ENCODE data around the gene NUP93. TPM values are rescaled to one million over a fixed set of nuclear protein-coding genes. Genes with fewer than 3 reads are reported as not detected.
A peak's percentile ranks its signal among the peaks of the same experiment; 100 is the strongest.

NUP93 gene
- total and polyA plus RNA-seq, 5 experiments from 2014 or later, result 66.6 to 104 (median 82.5) TPM

DNA sequence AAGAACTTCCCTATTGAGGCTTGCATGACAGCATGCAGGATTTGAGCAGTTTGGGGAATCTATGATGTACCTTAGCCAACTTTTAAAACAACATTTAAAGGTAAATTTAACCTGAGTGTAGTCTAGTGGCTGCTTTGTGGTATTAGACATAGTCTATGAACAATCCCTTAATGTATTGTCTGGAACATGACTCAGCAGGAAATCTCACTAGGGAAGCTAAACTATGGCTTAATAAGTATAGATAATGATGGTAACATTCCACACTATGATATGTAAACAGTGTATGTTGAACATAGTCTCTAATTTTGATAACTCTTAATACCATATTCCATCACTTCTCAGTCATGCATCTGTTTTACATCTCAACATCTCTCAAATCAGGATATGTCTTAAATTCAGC is 83.0 kb downstream of the NUP93 start:
- POLR2A ChIA-PET, result interaction anchor here (1.0 to 1.2 kb wide), 2 partner anchors 12 to 19 kb away, joined by 3 to 4 read pairs; no protein-coding TSS in a partner anchor
- Mint-ChIP-seq H3K27ac (no peak overlapping the region), H3K27me3 (no peaks in the 10 kb centered on the region), H3K36me3 (peaks cover 0 to 20% (median 2%) of the 10 kb centered on the region in 3 donors), H3K4me3 (no peak overlapping the region), H3K4me1 (no peaks in the 10 kb centered on the region), H3K9me3 (no peaks in the 10 kb centered on the region)
- no peak for DNase-seq
- ATAC-seq, result no peak

DNA sequence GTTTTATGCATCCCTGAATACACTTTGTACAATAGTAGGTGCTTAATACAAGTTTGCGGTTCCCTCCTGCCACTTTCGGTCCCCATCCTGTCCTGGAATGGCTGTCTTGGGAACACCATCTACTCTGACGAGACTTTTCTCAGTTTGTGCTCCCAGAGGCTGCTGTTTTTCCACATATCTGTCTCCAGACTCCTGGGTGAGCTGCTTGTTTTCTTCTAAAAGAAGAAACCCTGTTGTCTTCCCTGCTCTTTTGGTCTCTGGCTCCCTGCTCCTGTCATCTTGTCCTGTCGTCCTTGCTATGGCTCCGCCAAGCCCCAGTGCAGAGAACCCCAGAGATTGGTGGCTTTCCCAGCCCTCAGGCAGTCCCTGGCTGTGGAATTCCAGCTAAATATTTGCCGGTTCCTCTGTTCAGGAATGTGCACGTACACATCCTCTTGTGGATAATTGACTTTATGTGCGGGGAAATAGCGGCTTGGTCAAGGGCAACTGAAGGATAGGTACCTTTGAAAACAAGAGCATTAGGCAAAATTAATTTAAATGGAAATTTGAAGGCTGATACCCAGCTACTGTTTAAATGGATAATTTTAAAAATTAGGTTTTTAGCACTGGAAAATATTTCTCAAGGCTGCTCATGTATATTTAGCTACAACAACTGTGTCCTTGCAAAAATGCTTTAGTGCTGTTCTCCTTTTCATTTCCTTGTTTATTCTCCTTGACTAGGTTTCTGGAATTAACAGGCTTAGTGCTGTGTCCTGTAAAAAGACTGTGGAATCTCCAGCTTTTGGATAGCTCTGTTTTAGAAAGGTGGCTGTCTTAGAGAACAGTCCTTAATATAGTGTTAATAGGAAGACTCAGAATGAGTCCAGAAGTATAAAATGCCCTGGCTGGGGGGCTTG is 84.9 kb downstream of the NUP93 start:
- no peaks in the 10 kb centered on the region for H3K4me1 Mint-ChIP-seq
- no peaks in the 10 kb centered on the region for H3K9me3 Mint-ChIP-seq
- DNase-seq, result no peak
- POLR2A ChIA-PET, result interaction anchor here (0.7 kb wide), 1 partner anchor 28 kb away, joined by 3 read pairs; no protein-coding TSS in a partner anchor
- ATAC-seq, result no peak
- peaks cover 1 to 34% (median 1%) of the 10 kb centered on the region in 3 donors for H3K36me3 Mint-ChIP-seq
- H3K27me3 Mint-ChIP-seq, result no peaks in the 10 kb centered on the region
- H3K27ac Mint-ChIP-seq, result no peak overlapping the region
- H3K4me3 Mint-ChIP-seq, result no peak overlapping the region

DNA sequence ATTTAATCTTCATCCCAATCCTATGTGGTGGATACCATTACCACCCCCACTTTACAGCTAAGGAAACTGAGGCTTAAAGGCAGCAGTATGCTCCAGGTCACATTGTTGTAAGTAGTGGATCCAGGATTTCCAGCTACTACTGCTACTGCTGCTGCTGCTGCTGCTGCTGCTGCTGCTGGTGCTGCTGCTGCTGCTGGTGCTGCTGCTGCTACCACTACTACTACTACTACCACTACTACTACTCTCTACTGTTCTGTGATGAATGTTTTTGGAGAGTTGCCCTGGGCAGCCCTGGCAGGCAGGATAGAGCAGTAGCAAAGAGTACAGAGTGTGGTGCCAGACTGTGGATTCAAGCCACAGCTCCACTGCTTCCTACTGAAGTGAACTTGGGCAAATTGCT is 85.8 kb downstream of the NUP93 start:
- Mint-ChIP-seq H3K36me3 (peaks cover 4 to 36% (median 6%) of the 10 kb centered on the region in 3 donors), H3K4me1 (no peaks in the 10 kb centered on the region), H3K27ac (no peak overlapping the region), H3K4me3 (no peak overlapping the region), H3K9me3 (no peaks in the 10 kb centered on the region), H3K27me3 (no peaks in the 10 kb centered on the region)
- no peak for DNase-seq
- ATAC-seq, result no peak
- POLR2A ChIA-PET, result interaction anchor here (0.7 kb wide), 1 partner anchor 29 kb away, joined by 3 read pairs; no protein-coding TSS in a partner anchor

DNA sequence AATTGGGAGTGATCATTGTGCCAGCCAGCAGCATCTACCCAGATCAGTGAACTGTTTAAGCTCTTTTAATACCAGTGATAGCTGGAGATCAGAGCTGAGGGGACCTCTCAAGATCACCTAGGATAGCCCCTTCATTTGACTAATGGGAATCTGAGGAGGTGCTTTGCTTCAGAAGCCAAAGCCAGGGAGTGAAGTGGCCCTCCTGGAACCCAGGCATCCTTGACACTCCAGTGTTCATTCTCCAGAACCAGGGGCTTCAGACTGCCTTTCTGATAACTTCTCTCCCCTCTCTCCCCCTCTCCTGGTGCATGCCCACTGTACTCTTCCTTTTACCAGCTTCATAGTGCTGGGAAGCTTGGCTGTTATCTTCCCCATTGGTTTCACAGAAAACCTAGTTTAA is 87.1 kb downstream of the NUP93 start:
- H3K27ac Mint-ChIP-seq, result peak overlapping the region in 1 of 10 donors; percentile 8
- ATAC-seq (no peak), DNase-seq (no peak)
- no peaks in the 10 kb centered on the region for H3K9me3 Mint-ChIP-seq
- no peak overlapping the region for H3K4me3 Mint-ChIP-seq
- no peaks in the 10 kb centered on the region for H3K27me3 Mint-ChIP-seq
- H3K4me1 Mint-ChIP-seq, result no peaks in the 10 kb centered on the region
- peaks cover 4 to 46% (median 14%) of the 10 kb centered on the region in 3 donors for H3K36me3 Mint-ChIP-seq
- POLR2A ChIA-PET, result interaction anchor here (0.8 to 1.2 kb wide), 3 partner anchors 9 to 56 kb away, joined by 3 to 4 read pairs (median 3); no protein-coding TSS in a partner anchor

DNA sequence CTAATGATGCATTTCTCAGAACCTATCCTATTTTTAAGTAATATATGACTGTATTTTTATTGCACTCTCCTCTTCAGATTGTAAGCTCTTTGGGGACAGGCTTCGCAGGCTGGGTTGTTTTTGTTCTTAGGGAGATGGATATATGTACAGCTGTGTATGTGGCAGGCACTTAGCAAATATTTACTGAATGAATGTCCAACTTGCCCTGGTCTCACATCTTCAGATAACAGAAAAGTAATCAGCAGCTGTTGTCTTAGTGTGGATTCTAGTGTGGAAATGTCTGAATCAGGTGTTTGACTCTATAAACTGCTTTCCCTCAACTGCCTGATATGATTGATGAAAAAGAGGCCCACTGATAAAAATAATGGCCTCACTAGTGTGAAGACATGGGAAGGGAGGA is 88.0 kb downstream of the NUP93 start:
- Mint-ChIP-seq H3K27me3 (no peaks in the 10 kb centered on the region), H3K9me3 (no peaks in the 10 kb centered on the region), H3K4me3 (no peak overlapping the region), H3K36me3 (peaks cover 4 to 53% (median 16%) of the 10 kb centered on the region in 3 donors), H3K4me1 (no peaks in the 10 kb centered on the region), H3K27ac (no peak overlapping the region)
- POLR2A ChIA-PET, result interaction anchor here (1.1 to 1.2 kb wide), 2 partner anchors 8 to 33 kb away, joined by 3 to 4 read pairs; no protein-coding TSS in a partner anchor
- no peak for DNase-seq
- ATAC-seq, result no peak

DNA sequence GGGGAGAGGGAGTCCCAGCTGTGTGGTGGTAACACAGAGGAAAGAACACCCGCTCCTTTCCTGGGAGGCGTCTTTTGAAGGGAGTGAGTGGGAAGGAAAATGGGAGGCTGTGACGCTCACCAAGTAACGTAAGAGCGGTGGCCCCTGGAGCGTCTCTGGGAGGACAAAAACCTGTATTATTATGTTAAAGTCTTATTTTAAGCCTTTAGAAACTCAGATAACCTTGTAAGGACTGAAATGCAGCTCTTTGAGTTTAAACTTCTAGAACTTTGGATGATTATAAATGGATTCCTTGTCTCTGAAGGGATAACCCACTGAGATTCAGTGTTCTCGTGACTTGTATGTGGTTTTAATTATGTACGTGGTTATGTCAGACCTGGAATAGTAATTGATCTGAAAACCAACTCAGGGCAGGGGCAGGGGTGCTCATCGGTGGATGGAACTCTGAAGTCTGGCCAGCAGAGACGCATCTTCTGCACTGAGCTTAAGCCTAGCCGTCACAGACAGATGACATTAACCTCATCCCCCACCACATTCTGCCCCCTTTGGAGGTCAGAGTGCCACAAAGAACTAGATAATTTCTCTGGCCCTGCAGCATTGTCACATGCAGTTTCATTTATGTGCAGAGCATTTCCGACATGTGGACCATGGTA is 93.3 kb downstream of the NUP93 start:
- Mint-ChIP-seq H3K9me3 (no peaks in the 10 kb centered on the region), H3K4me3 (no peak overlapping the region), H3K27me3 (no peaks in the 10 kb centered on the region), H3K4me1 (peaks cover 0 to 11% (median 0%) of the 10 kb centered on the region in 4 donors), H3K27ac (peak overlapping the region in 2 of 10 donors; percentile 12 to 26), H3K36me3 (peaks cover 4 to 82% (median 28%) of the 10 kb centered on the region in 3 donors)
- DNase-seq (no peak), ATAC-seq (no peak)
- POLR2A ChIA-PET, result interaction anchor here (0.6 kb wide), 1 partner anchor 443 kb away, joined by 5 read pairs; no protein-coding TSS in a partner anchor

DNA sequence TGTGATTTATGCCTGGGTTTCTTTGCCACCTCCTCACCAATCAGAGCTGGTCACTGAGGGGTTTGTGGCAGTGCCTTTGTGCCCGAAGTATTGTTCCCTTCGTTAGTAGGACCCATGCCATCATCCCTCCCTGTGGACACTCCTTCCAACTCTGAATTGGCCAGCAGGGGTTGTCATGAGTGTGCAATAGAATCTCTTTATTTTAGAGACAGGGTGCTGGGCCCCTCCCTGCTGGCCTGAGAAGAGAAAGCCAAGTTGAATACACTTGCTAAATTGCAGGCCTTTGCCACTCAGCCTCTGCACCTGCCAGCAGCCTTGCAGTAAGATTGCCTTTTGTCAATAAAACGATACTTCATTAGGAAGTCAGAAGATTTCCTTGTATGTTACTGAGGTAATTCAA is 94.4 kb downstream of the NUP93 start:
- H3K4me3 Mint-ChIP-seq, result no peak overlapping the region

DNA sequence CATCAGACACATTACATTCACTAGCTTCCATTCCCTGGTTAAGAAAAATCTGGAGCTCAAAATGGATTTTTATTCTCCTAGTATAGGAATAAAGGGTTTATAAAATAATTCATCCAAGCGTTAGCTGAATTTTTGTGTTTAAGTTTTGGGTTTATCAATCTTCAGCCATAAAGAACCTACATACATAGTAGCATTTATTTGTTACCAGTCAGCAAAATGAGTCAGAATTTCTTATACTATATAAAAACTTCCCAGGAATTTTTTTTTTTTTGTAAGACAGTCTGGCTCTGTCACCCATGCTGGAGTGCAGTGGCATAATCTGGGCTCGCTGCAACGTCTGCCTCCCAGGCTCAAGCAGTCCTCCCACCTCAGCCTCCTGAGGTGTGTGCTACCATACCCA is 94.9 kb downstream of the NUP93 start:
- ATAC-seq, result no peak
- Mint-ChIP-seq H3K4me3 (no peak overlapping the region), H3K36me3 (peaks cover 10 to 79% (median 34%) of the 10 kb centered on the region in 3 donors), H3K27ac (peak overlapping the region in 1 of 10 donors; percentile 40), H3K9me3 (no peaks in the 10 kb centered on the region), H3K4me1 (peaks cover 0 to 11% (median 0%) of the 10 kb centered on the region in 4 donors), H3K27me3 (no peaks in the 10 kb centered on the region)
- POLR2A ChIA-PET, result interaction anchor here (0.6 to 1.3 kb wide), 3 partner anchors 12 to 220 kb away, joined by 4 read pairs; no protein-coding TSS in a partner anchor
- no peak for DNase-seq

More for the DNA sequence above, 94.4 kb downstream of the NUP93 start:
- Mint-ChIP-seq H3K9me3 (no peaks in the 10 kb centered on the region), H3K27me3 (no peaks in the 10 kb centered on the region), H3K4me1 (peaks cover 0 to 11% (median 0%) of the 10 kb centered on the region in 4 donors), H3K27ac (peak overlapping the region in 2 of 10 donors; percentile 40 to 63), H3K36me3 (peaks cover 8 to 78% (median 34%) of the 10 kb centered on the region in 3 donors)
- DNase-seq (no peak), ATAC-seq (no peak)
- POLR2A ChIA-PET, result interaction anchor here (0.6 to 1.3 kb wide), 3 partner anchors 12 to 221 kb away, joined by 4 read pairs; no protein-coding TSS in a partner anchor

DNA sequence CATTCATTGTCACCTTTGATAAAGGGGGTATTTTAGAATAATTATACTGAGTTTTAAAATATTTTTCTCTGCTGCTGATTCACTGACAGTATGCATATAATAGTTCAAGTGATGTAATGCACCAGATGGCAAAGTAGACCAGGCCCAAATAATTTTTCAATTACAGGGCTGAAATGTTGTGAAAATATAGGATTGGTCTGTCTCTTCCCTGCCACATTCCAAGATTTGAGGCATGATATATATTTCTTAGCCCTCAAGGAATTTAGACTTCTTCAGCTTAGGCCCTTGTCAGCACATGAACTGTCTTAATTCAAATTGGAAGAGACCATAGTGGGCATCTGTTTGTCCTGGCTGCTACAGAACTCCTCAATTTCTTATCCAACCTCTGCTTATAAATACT is 95.9 kb downstream of the NUP93 start:
- Mint-ChIP-seq H3K27ac (no peak overlapping the region), H3K4me1 (peaks cover 0 to 11% (median 0%) of the 10 kb centered on the region in 4 donors), H3K4me3 (no peak overlapping the region), H3K9me3 (no peaks in the 10 kb centered on the region), H3K27me3 (no peaks in the 10 kb centered on the region), H3K36me3 (peaks cover 7 to 81% (median 29%) of the 10 kb centered on the region in 3 donors)
- DNase-seq (no peak), ATAC-seq (no peak)
- POLR2A ChIA-PET, result interaction anchor here (1.0 to 1.3 kb wide), 3 partner anchors 8 to 108 kb away, joined by 4 to 5 read pairs (median 4); no protein-coding TSS in a partner anchor

DNA sequence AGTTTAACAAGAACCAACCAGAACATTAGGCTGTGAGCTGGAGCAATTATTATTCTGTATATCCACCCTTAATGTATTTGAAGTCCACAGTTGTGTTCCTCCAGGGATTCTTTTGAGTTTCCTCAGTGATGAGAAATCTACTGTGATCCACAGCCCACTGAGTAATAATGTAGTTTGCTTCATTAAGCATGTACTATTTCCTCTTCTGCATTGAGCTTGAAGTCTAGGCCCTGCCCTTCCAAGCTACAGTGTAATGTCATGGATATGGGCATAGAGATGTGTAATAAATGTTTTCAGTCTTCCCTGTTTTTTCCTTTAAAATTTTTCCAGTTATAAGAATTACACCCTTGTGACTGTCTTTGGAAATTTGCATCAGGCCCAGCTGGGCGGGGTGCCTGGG is 98.7 kb downstream of the NUP93 start:
- POLR2A ChIA-PET, result interaction anchor here (3.3 kb wide), 1 partner anchor 10 kb away, joined by 14 read pairs; no protein-coding TSS in a partner anchor
- Mint-ChIP-seq H3K4me1 (peaks cover 0 to 11% (median 0%) of the 10 kb centered on the region in 4 donors), H3K27me3 (no peaks in the 10 kb centered on the region), H3K4me3 (no peak overlapping the region), H3K27ac (peak overlapping the region in 3 of 10 donors; percentile 31 to 67 (median 43)), H3K36me3 (peaks cover 7 to 82% (median 28%) of the 10 kb centered on the region in 3 donors), H3K9me3 (no peaks in the 10 kb centered on the region)
- ATAC-seq (no peak), DNase-seq (no peak)

DNA sequence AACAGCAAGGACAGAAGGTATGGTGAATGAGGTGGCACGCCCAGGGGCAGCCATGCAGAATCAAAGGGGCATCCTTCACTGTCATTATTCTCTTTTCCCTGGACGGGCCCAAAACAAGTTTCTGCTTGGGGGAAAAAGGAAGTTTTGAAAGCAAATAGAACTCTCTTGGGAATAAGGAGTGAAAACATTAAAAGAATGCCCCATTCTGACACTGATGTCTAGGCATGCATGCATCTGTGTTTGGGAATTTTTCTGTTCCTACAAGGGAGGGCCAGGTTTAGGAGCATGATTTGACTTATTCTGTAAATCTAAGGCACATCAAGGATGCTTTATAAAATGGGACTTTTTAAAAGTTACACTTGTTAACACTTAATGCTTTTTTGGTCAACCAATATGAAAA is 100.7 kb downstream of the NUP93 start:
- no peak for DNase-seq
- no peaks in the 10 kb centered on the region for H3K27me3 Mint-ChIP-seq
- no peaks in the 10 kb centered on the region for H3K9me3 Mint-ChIP-seq
- H3K27ac Mint-ChIP-seq, result no peak overlapping the region
- H3K4me3 Mint-ChIP-seq, result no peak overlapping the region
- peaks cover 7 to 82% (median 23%) of the 10 kb centered on the region in 3 donors for H3K36me3 Mint-ChIP-seq
- POLR2A ChIA-PET, result interaction anchor here (1.4 kb wide), 1 partner anchor 17 kb away, joined by 3 read pairs; no protein-coding TSS in a partner anchor
- peaks cover 0 to 11% (median under 1%) of the 10 kb centered on the region in 4 donors for H3K4me1 Mint-ChIP-seq
- ATAC-seq, result no peak

DNA sequence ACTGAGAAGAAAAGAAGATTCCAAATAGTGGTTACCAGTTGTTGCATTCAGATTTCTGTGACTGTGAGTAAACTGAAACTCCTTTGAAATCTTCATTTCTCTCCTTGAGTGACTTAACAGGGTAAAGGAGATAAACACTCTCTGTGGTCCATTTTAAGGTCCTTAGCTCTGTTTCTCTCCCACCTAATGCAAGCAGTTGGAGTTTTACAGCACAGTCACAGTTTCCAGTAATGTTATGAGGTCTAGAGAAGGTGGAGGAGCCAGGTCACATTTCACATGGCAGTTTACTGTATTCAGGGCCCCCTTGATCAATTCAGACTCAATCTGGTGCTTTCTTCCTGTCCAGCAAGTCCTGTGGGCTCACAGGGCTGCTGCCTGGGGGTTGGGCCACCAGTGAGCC is 102.8 kb downstream of the NUP93 start:
- Mint-ChIP-seq H3K36me3 (peaks cover 7 to 84% (median 22%) of the 10 kb centered on the region in 3 donors), H3K4me1 (peaks cover 0 to 1% (median 0%) of the 10 kb centered on the region in 4 donors), H3K4me3 (no peak overlapping the region), H3K9me3 (no peaks in the 10 kb centered on the region), H3K27me3 (no peaks in the 10 kb centered on the region), H3K27ac (peak overlapping the region in 1 of 10 donors; percentile 12)
- POLR2A ChIA-PET, result no interaction called here
- DNase-seq (no peak), ATAC-seq (no peak)

All from naive thymus-derived CD8-positive, alpha-beta T cell (primary cell).